CD4-positive, alpha-beta T cell treated with Interleukin-17A for 1 hour (primary cell): ENCODE results near the gene GPRIN3.
"Not testable (repeated sequence)": the region's sequence is repeated elsewhere in the genome, so short reads cannot be mapped to it uniquely, and the experiment has no call there.

Source experiments
- DNase-seq: peaks from one replicate; pipeline ENCODE4 v3.0.0-alpha.2; 2020

The GPRIN3 gene

DNA sequence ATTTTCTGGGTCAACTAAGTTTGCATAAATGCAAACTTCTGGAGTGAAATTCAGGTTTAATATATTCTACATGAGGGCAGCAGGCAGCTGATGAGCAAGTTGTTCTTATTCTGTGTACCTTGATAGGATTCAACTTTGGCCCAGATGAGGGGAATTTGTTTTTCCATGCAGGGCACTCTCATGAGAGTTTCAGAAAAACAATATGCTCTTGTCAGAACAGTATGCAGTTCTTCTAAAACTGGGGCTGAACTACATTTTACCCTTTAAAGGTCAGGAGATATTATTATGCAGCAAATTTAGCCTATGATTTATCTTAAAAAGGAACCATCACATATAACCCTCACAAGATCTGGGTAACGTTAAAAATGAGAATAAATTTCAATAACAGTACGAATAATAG lies 19.2 kb downstream of the GPRIN3 start:
- no peak for DNase-seq

DNA sequence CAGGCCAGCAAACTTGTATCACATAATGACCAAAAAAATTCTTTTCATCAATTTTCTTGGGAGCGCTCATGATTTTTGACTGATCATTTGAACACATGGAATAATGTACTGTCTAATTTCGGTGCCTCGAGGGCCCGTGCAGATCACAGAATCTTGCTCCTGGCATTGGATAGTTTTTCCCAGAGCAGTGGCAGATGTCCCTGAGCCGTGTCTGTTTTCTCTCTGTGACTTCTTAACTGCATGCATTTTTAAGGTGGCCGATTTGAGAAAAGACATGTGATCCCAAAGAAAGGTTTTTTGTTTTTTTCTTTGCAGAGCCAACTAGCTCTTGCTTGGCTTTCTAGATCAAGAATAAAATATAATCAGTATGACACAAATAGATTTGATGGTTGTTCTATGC lies 19.7 kb downstream of the GPRIN3 start:
- DNase-seq, result no peak

GRCh38 chr4:89285745-89286144 lies 21.9 kb downstream of the GPRIN3 start:
- DNase-seq, result no peak

GRCh38 chr4:89284828-89285227 lies 22.8 kb downstream of the GPRIN3 start:
- DNase-seq, result peak; percentile 67

DNA sequence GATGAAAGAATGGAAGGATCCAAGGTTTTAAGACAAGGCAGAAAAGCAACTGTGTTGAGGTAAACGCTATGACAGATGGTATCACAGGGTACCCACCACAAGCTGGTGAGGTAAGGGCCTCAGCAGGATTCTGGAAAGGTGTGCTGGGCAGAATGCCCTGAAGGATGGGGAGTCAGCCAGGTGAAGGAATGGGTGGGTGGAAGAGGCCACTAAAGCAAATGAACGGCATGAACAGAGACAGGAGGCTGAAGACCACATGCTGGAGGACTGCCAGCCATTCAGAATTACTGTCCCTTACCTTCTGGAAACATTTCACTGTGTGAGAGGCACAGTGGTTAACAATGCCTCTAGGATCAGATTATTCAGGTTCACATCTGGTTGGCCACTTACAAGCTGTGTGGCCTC lies 23.6 kb downstream of the GPRIN3 start:
- no peak for DNase-seq

GRCh38 chr4:89283226-89284009 lies 24.2 kb downstream of the GPRIN3 start:
- peak; percentile 91 for DNase-seq

DNA sequence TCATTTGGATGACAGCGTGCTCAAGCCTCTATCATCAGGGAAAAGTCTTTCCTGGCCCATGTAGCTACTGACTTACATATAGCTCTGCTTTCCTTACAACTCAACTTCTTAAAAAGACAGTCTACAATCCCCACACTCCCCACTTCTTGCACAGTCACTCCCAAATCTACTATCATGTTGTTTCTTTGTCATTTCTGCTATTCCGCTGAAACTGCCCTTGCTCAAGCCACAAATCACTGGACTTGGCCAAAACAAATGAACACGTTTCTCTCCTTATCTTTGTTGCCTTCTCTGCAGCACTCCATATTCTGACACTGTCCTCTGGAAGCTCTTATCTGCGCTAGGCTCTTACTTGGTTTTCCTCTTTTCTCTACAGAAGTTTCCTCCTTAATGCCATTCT lies 28.2 kb downstream of the GPRIN3 start:
- DNase-seq, result no peak

DNA sequence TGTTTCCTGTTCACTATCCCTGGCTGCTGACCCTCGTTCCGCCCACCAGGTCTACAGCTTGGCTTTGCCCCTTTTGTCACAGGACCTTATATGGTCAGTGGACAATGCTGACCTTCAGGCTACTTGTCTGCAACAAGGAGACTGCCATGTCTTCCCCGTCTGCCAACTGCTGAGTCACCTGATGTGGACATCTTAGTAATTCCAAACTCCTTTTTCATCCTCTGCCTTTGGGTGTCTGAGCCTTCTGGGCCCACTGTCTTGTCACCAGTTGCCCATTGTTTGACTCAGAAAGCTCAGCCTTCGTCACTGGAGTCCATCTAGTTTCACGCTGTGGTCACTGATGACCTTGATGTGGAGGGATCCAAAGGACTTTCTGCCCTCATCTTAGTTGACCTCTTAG lies 30.2 kb downstream of the GPRIN3 start:
- no peak for DNase-seq

- no peak for DNase-seq
These were observed 31.3 kb downstream of the GPRIN3 start for GRCh38 chr4:89276296-89276695.

DNA sequence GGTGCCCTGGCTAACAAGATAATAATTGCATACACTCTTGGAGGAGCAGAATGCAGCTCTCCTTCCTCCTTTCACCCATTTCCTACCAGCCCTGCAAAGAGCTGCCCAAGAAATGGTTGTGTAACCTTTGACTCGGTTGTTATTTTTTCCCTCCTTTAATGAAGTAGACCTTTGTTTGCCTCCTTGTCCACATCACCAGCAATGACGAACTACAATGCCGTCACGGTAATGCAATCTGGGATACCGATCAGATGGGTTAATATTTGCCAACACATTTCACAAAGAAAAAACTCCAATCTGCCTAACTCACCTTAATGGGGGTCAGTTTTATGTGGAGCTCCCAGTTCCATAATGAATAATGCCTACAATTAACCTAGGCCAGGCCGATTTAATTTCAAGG lies 32.0 kb downstream of the GPRIN3 start:
- no peak for DNase-seq

DNA sequence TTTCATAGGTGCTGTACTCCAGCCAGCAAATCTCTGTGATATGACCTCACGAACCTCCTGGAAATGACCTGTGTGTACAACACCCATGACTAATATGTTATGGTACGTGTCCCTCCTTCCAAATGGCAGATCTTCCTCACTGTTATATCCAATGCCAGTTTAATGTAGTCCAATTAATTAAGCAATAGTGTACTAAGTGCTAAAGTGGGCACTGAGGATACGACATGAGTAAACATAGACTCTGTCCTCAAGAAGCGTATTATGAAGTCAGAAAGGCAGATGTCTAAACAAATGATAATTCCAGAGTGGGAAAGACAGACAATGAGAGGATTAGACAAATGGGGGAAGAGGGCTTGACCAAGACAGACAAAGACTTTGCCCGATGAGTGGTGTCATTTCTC lies 33.9 kb downstream of the GPRIN3 start:
- no peak for DNase-seq

GRCh38 chr4:89270792-89271191 lies 36.8 kb downstream of the GPRIN3 start:
- no peak for DNase-seq

DNA sequence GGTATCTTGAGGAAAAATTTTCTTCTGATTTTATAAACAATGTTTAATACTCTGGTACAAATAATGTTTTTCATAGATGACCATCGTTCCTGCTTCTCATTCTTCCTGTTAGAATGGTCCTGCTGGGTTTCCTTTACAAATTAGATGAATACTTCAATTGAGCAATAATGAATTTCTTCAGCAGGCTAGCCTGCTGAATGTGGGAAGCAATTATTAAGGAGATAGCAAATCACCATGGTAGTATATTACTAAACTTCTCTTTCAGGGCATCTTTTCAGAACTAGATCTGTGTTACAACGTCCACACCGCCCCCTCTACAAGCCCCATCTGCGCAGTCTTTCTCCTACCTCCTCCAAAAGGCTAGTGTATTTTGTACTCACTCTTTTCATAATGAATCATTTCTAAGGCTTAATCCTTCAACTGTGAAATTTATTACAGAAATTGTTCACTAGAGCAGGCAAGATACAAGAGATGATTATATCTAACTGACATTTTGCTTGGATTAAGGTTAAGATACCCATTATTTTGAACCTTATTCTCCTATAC lies 38.4 kb downstream of the GPRIN3 start:
- no peak for DNase-seq

- no peak for DNase-seq
These were observed 38.9 kb downstream of the GPRIN3 start for GRCh38 chr4:89268679-89269078.

DNA sequence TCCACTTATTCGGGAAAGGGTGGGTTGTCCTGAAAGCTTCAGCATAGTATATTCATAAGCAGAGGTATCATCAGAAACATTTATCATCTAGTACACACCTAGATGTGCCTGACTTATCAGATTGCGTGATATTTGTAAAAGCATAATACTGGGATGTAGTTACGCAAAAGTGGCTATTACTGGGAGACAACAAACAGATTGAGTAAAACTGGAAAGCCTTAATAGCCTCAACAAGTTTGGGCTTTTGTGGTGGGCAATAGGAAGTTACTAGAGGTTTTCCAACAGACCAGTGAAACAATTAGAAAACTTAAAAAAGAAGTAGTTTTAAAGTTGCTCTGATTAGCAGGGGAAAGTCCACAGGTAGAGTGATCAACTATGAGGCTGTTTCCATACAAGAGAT lies 39.8 kb downstream of the GPRIN3 start:
- DNase-seq, result no peak

- DNase-seq, result no peak
These were observed 40.2 kb downstream of the GPRIN3 start for GRCh38 chr4:89267392-89267791.

- no peak for DNase-seq
These were observed 41.5 kb downstream of the GPRIN3 start for GRCh38 chr4:89266128-89266527.

- DNase-seq, result no peak
These were observed 44.3 kb downstream of the GPRIN3 start for GRCh38 chr4:89263265-89263664.

GRCh38 chr4:89259301-89260028 lies 48.1 kb downstream of the GPRIN3 start:
- no peak for DNase-seq

DNA sequence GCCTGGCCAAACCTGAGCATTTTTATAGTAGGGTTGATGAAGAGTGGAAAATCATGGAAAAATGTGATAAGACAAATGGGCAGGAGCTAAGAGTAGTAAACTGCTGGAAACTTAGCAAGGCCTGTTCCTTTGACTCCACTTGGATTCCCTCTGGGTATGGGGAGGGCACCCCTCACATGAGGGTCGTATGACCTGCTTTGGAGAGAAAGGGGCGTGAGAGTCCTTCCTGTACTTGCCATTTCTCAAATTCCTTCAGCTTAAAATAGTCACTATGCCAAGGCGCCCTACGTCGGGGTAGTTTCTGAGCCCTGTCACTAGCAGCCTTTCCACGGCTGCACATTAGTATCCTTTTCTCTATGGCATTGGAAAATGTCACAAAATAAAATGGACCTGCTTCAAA lies 49.1 kb downstream of the GPRIN3 start:
- DNase-seq, result no peak

DNA sequence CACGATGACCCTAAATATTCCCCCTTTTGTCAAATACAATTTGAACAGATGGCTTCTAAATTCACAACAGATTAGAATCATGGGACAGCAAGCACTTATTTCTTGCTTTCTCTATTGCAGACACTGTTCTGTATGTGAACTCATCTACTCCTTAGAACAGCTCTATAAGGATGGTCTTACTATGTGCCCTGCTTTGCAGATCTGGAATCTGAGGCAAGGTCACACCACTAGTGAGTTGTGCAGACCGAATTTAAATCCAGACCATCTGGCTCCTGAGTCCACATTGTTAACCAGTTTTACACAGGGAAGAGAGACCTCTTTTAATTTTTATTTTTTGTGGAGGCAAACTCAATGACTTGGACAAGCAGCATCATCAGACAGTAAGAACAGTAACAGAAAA lies 50.2 kb downstream of the GPRIN3 start:
- no peak for DNase-seq

DNA sequence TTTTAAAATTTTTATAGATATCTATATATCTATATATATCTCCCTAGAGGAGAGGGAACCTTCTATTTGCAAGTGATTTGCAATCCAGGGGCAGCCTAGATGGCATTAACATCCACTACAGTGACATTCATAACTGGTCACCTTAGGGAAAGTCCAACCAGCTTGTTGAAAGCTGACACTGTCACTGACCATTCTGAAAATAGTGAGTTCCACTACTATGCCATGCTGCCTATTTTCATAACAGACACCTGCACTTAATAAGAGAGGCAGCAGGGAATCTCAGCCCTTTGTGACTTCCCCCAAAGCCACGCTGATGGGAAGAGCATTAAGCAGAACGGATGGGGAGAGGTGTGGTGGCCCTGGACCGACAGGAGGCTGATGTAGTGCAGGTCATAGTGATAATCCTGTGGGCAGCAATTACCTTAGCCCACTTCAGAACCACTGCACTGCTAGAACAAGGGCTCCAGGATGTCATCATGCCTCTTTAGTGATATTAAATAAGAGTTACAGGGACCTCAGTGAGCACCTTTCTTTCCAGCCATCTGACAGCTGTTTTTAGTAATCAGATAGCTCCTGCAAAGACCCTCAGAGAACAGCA lies 51.3 kb downstream of the GPRIN3 start:
- no peak for DNase-seq

GRCh38 chr4:89254847-89255246 lies 52.8 kb downstream of the GPRIN3 start:
- peak; percentile 66 for DNase-seq

- not testable (repeated sequence) for DNase-seq
These were observed 53.3 kb downstream of the GPRIN3 start for GRCh38 chr4:89254347-89254746.
